ENCODE measurements around the gene ING5. TPM values are rescaled to one million over a fixed set of nuclear protein-coding genes. Genes with fewer than 3 reads are reported as not detected.

ING5 gene
- total RNA-seq, 1 experiment from 2014 or later, result 39.8 TPM

- DNase-seq (ENCODE audit: low read depth, low spot score) (no peak), ATAC-seq (no peak)
- H3K27me3 ChIP-seq (ENCODE audit: control insufficient read depth, insufficient read depth, low read length), result no peaks in the 10 kb centered on the region
- BruUV-seq (replicated peaks), result no TSS peak
- H3K36me3 ChIP-seq (ENCODE audit: control insufficient read depth, insufficient read depth, low read length), result peaks cover 6% of the 10 kb centered on the region
- TF ChIP-seq POLR2AphosphoS5 (IDR thresholded peaks at IDR 0.05; ENCODE audit: low read depth, low read length), result no peak
- TF ChIP-seq REST (IDR thresholded peaks at IDR 0.05; ENCODE audit: insufficient read depth in 1 of 2, low read depth in 2 of 2, low read length in 1 of 2), result no peak
- TF ChIP-seq TCF7L2 (IDR thresholded peaks at IDR 0.05; ENCODE audit: low read depth, low read length), result no peak
- no peak for TF ChIP-seq CTCF (IDR thresholded peaks at IDR 0.05)
- TF ChIP-seq SIN3A (IDR thresholded peaks at IDR 0.05; ENCODE audit: borderline replicate concordance, insufficient read depth, low read depth, low read length), result no peak
- no peaks in the 10 kb centered on the region for H3K4me1 ChIP-seq (ENCODE audit: control insufficient read depth, insufficient read depth, low read length)
- no peak overlapping the region for H3K27ac ChIP-seq (ENCODE audit: low read length)
- POLR2A ChIA-PET, result no interaction called here
- H3K9me3 ChIP-seq (ENCODE audit: control insufficient read depth, insufficient read depth, low read depth, low read length), result no peaks in the 10 kb centered on the region
- H3K4me3 ChIP-seq (ENCODE audit: low read depth in 2 of 2, low read length in 2 of 2), result no peak overlapping the region
- intact Hi-C loops (cut with micrococcal nuclease; ENCODE audit: unreplicated experiment) (no loop called here), in situ Hi-C loops (cut with HindIII; ENCODE audit: low pct_unique_long_range_greater_than_20kb, low sequenced_read_pairs) (no loop called here)
- CTCF ChIA-PET, result no interaction called here
These were observed 7.0 kb downstream of the ING5 start for GRCh38 chr2:241708879-241709278.

GRCh38 chr2:241719093-241719492 is 17.3 kb downstream of the ING5 start:
- in situ Hi-C loops (cut with HindIII; ENCODE audit: low pct_unique_long_range_greater_than_20kb, low sequenced_read_pairs), result no loop called here

More at GRCh38 chr2:241719093-241719492, 17.3 kb downstream of the ING5 start:
- Histone ChIP-seq H3K36me3 (ENCODE audit: control insufficient read depth, insufficient read depth, low read length) (peaks cover 3% of the 10 kb centered on the region; the same call in 1 of the 2 replicates), H3K27me3 (ENCODE audit: control insufficient read depth, insufficient read depth, low read length) (no peaks in the 10 kb centered on the region), H3K4me1 (ENCODE audit: control insufficient read depth, insufficient read depth, low read length) (no peaks in the 10 kb centered on the region), H3K27ac (ENCODE audit: low read length) (no peak overlapping the region), H3K4me3 (ENCODE audit: low read depth in 2 of 2, low read length in 2 of 2) (no peak overlapping the region), H3K9me3 (ENCODE audit: control insufficient read depth, insufficient read depth, low read depth, low read length) (no peaks in the 10 kb centered on the region)
- no TSS peak for BruUV-seq (replicated peaks)
- intact Hi-C loops (cut with micrococcal nuclease; ENCODE audit: unreplicated experiment), result no loop called here
- no peak for DNase-seq (ENCODE audit: low read depth, low spot score)
- TF ChIP-seq CTCF (IDR thresholded peaks at IDR 0.05) (no peak), SIN3A (IDR thresholded peaks at IDR 0.05; ENCODE audit: borderline replicate concordance, insufficient read depth, low read depth, low read length) (no peak), REST (IDR thresholded peaks at IDR 0.05; ENCODE audit: insufficient read depth in 1 of 2, low read depth in 2 of 2, low read length in 1 of 2) (no peak), TCF7L2 (IDR thresholded peaks at IDR 0.05; ENCODE audit: low read depth, low read length) (no peak), POLR2AphosphoS5 (IDR thresholded peaks at IDR 0.05; ENCODE audit: low read depth, low read length) (no peak)
- ATAC-seq, result no peak
- ChIA-PET CTCF (no interaction called here), POLR2A (no interaction called here)

Measured in Panc1 (cell line).